ENCODE results near the gene NALF2.

- TF ChIP-seq POLR2A (IDR thresholded peaks at IDR 0.05; ENCODE audit: low read depth) = no peak
- no peak for TF ChIP-seq POLR2AphosphoS5 (IDR thresholded peaks at IDR 0.05)
Measured at GRCh38 chrX:69530306-69530705, 26.2 kb downstream of the NALF2 start.

Data from esophagus muscularis mucosa (tissue), 2 donors.